ENCODE measurements around the gene BDKRB1.

Gene BDKRB1

DNA sequence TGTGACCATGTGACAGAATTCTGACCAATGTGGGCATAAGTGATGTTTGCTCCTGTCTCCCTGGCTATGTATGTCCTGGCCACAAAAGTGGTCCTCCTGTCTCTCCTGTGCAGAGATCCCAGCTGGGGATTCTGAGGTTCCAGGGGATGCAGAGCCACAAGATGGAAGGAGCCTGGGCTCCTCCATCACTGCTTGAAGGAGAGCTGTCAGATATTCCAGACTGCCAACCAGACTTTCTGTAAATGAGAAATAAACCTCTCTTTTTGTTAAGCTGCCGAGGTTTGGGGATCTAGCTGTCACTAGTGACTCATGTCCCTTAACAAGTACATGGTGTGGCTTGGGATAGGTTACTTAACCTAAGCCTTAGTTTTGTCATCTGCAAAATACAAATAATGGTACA, 21.9 kb downstream of the BDKRB1 start:
- in situ Hi-C loops (cut with MboI; ENCODE audit: low sequenced_read_pairs) = no loop called here

DNA sequence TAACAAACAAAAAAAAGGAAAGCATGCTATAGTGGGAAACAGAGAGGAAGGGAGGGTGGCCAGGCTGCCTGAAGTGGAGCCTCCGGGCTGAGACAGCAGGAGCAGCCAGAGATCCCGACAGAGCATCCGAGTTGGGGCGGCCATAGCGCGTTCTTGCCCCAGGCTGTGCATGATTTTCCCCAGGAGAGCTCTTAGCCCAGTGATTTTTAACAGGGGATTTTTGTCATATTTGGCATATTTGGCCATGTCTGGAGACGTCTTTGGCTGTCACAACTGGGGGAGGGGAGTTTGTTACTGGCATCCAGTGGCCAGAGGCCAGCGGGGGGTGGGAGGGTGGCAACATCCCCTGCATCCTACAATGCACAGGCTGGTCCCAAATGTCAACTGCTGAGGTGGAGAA, 23.6 kb downstream of the BDKRB1 start:
- in situ Hi-C loops (cut with MboI; ENCODE audit: low sequenced_read_pairs) = no loop called here

GRCh38 chr14:96280104-96280503, 24.1 kb downstream of the BDKRB1 start:
- in situ Hi-C loops (cut with MboI; ENCODE audit: low sequenced_read_pairs) = no loop called here

DNA sequence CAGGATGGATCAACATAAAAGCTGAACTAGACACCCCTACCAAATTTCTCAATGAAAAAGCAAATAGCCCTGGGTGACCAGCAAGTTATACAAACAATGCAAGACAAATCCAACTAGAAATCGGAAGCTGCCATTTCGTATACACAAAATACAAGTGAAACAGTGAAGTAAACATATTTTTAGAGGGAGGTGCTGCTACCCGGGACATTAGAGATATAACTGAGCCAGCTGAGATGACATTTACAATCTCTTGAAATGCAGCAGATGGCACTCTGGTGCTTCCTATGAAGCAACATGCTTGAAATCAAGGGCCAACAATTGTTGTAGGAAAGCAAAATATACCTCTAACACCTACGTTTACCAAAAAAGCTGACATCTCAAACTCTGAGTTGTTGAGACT, 25.5 kb downstream of the BDKRB1 start:
- in situ Hi-C loops (cut with MboI; ENCODE audit: low sequenced_read_pairs) = no loop called here

DNA sequence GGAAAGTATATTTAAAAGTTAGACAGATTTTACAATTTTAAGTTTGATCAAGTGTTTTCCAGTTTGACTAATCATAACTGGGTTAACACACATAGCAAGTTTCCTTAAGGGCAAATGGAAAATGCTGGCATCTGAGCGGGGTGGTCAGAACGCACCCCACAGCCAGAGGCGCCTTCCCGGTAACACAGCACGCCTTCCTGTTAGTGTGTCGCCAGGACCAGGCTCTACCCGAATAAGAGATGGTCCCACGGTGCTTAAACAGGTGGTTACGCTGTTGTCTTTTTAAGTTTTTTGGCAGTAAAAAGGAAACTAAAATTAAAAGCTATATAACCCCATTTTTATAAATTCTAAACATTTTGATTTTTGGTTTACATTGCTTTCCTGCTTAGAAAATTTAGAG, 28.0 kb downstream of the BDKRB1 start:
- in situ Hi-C loops (cut with MboI; ENCODE audit: low sequenced_read_pairs) = no loop called here

- in situ Hi-C loops (cut with MboI; ENCODE audit: low sequenced_read_pairs) = no loop called here
Measured at GRCh38 chr14:96284430-96284829, 28.4 kb downstream of the BDKRB1 start.

GRCh38 chr14:96285667-96286066, 29.7 kb downstream of the BDKRB1 start:
- in situ Hi-C loops (cut with MboI; ENCODE audit: low sequenced_read_pairs) = no loop called here

DNA sequence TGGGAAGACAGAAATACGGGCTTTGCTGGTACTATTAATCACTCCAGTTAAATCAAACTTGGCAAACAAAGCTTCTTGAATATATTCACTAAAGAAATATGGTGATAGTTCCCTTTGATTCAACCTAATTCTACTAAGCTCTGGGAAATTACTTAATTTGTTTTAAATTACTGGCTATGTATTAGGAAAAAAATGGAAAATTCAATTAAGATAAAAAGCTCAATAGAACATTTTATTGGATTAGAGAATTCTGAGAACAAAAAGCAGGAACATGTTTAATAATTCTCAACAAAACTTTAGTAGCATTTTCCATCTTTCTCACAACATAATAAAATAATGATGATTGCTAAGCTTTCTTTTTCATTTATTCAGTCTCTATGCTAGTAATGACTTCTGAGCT, 30.2 kb downstream of the BDKRB1 start:
- in situ Hi-C loops (cut with MboI; ENCODE audit: low sequenced_read_pairs) = no loop called here

GRCh38 chr14:96287856-96288255, 31.8 kb downstream of the BDKRB1 start:
- in situ Hi-C loops (cut with MboI; ENCODE audit: low sequenced_read_pairs) = no loop called here

DNA sequence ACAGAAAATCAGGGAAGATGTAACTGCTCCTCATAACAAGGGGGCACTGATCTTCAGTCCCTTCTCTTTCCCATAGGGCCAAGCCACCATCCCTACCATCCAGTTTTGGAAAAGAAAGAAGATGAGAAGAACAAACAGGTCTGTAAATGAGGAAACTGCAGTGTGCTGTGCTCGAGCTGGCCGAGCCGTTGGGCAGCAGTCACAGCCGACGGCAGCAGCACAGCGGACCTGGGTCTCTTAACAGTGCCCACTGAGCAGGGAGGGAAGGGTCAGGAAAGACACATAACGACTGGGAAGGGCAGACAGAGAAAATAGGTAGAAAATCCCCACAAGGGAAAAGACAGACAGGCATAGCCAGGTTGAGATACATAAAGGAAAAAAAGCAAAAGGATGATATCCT, 38.2 kb downstream of the BDKRB1 start:
- in situ Hi-C loops (cut with MboI; ENCODE audit: low sequenced_read_pairs) = loop anchor here (10.0 kb wide), 1 partner anchor 121 kb away; no protein-coding TSS in a partner anchor

- in situ Hi-C loops (cut with MboI; ENCODE audit: low sequenced_read_pairs) = loop anchor here (10.0 kb wide), 1 partner anchor 118 kb away; no protein-coding TSS in a partner anchor
Measured at GRCh38 chr14:96297000-96297399, 41.0 kb downstream of the BDKRB1 start.

DNA sequence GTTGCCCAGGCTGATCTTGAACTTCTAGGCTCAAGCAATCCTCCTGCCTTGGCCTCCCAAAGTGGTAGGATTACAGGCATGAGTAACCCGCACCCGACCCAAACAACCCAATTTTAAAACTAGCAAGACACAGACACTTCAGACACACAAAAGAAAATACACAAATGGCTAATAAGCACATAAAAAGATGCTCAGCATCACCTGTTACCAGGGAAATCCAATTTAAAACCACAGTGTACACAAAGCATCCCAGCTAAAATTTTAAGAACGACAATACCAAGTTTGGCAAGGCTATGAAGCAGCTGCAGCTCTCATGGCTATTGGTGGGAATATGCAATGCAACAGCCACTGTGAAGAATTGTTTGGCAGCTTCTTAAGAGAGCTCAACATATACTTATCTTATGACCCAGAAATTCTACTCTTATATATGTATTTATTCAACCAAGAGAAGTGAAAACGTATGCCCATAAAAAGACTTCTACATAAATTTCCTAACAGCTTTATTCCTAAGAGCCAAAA, 42.0 kb downstream of the BDKRB1 start:
- in situ Hi-C loops (cut with MboI; ENCODE audit: low sequenced_read_pairs) = loop anchor here (10.0 kb wide), 1 partner anchor 117 kb away; no protein-coding TSS in a partner anchor

DNA sequence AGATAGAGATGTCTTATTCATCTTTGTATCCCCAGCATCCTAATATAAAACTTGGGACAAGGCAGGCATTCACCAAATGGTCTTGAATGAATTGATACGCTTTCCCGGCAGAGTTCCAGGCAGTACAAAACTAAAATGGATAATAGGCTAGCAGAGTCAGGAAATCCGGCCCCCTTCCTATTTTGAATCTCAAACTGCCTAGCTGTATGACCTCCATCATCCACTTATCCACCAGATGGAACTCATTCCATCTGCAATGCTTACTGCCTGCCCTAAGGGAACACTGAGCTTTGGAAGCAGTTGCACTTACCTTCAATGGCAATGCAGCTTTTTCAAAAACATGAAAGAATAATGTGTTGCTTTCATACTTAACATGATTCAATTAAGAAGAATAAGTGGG, 43.4 kb downstream of the BDKRB1 start:
- in situ Hi-C loops (cut with MboI; ENCODE audit: low sequenced_read_pairs) = loop anchor here (10.0 kb wide), 1 partner anchor 115 kb away; no protein-coding TSS in a partner anchor

DNA sequence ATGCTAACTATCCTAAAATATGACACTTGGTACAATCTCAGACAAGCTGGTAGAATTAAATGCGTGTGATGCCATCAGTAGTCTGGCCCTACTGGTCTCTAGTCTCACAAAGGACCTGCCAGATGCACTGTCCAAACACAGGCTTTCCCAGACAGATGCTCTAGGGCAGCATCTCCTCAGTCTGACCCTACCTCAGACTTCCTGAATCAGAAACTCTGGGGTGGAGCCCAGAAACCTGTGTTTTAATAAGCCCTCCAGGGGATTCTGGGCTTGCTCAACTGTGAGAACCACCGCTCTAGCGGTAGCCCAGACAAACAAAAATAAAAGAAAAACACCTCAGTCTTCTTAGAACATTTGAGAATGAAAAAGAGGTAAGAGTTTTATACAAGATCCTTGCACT, 48.0 kb downstream of the BDKRB1 start:
- in situ Hi-C loops (cut with MboI; ENCODE audit: low sequenced_read_pairs) = no loop called here

DNA sequence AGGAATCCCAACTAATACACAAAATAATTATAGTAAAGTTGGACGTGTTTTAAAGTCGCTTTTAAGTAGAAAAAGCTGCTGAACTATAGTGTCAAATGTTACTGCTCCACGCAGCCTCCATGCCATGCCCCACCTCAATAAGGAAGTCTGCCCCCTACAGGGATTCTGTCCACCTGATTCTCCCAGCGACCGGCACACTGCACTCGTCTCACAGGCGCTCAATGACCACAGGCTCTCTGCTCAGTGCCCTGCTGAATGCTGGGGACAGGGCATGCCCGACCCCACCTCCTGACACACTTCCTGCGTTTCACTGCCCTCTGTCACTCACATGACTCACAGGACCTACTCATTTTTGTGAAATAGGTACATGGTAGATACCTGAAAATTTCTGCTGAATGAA, 48.9 kb downstream of the BDKRB1 start:
- in situ Hi-C loops (cut with MboI; ENCODE audit: low sequenced_read_pairs) = no loop called here

DNA sequence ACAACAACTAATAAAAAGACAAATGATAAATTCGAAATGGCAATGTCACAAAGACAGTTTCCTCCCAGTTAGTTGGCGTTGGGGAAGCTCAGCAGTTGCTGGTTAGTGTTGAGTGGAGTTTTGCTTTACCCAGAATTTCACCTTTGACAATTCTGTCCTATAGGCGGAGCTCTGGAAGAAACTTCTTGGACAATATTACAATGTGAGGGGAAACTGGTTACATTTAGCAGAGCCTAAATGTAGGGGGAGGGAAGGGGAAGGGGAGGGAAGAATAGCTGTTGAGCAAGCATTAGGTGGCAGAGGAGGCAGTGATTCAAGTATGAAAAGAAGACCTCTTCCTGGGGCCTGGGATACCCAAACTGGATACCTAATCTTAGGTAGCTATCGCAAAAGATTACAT, 51.4 kb downstream of the BDKRB1 start:
- in situ Hi-C loops (cut with MboI; ENCODE audit: low sequenced_read_pairs) = no loop called here

- in situ Hi-C loops (cut with MboI; ENCODE audit: low sequenced_read_pairs) = no loop called here
Measured at GRCh38 chr14:96309133-96309895, 53.3 kb downstream of the BDKRB1 start.

DNA sequence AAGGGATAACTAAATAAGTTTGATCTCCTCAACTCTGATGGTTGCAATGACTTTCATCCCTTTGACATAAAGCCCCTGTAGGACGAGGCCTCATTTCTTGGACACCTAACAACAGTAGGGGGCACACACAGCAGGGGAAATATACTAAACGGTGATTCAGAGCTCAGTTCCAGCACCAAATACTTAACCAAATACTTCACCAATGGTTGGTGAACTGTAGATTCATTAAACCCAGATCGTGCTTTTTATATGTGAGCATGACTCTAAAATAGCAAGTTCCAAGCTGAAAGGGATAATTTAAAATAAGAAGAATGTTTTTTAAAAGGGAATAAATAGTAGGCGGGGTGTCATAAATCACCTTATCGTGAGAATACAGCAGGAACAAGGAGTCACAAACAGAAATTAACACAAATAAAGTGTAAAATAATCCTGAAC, 53.9 kb downstream of the BDKRB1 start:
- in situ Hi-C loops (cut with MboI; ENCODE audit: low sequenced_read_pairs) = no loop called here

GRCh38 chr14:96310906-96311305, 54.9 kb downstream of the BDKRB1 start:
- in situ Hi-C loops (cut with MboI; ENCODE audit: low sequenced_read_pairs) = no loop called here
